Ovary (tissue), 9 donors: ENCODE data around the gene OR6K2. TPM values are rescaled to one million over a fixed set of nuclear protein-coding genes. Genes with fewer than 3 reads are reported as not detected.

Experiments used
- DNase-seq, 5 donors: peaks; one replicate each; pipeline ENCODE4 v3.0.0-alpha.2; 2019 to 2020
- H3K27ac ChIP-seq, 2 donors: fragments of 200-600 bp; one replicate each; pipeline versions ENCODE4 v1.5.1 to v1.8.0; 2019 to 2022
- H3K27me3 ChIP-seq: fragments of 200-600 bp; one replicate; pipeline ENCODE4 v1.8.0; 2022
- H3K36me3 ChIP-seq: fragments of 200-600 bp; sonication (generic); one replicate; pipeline ENCODE4 v1.5.1; 2019
- H3K4me1 ChIP-seq: one replicate; pipeline ENCODE4 v1.8.1; 2013; ENCODE audit warnings: mild to moderate bottlenecking, moderate library complexity; ENCODE audit not compliant: insufficient read depth
- H3K4me3 ChIP-seq: fragments of 200-600 bp; sonication (generic); one replicate; pipeline ENCODE4 v1.5.1; 2017
- H3K9me3 ChIP-seq, 2 donors: fragments of 200-600 bp in 1 of 2; sonication (generic) in 1 of 2; one replicate each; pipeline versions ENCODE4 v1.5.1 to v1.8.1; 2013 to 2019; ENCODE audit warnings: mild to moderate bottlenecking in 1 of 2, moderate library complexity in 1 of 2
- EP300 ChIP-seq: sonication (generic); formaldehyde crosslinking; IDR thresholded peaks from one replicate; pipeline ENCODE4 v1.6.1; 2017; ENCODE audit warnings: antibody characterized with exemption
- POLR2A ChIP-seq: fragments of 450-650 bp; IDR thresholded peaks from one replicate; pipeline ENCODE4 v1.6.1; 2017; ENCODE audit warnings: antibody characterized with exemption, mild to moderate bottlenecking, moderate library complexity
- WGBS, 3 donors: extraction: QIAGEN DNeasy Blood & Tissue Kit in 1 of 3; methylation state at CpG; one replicate each; pipeline versions ENCODE4 v1.1.5 to v1.1.7; 2013 to 2017; 5-methylcytosine and 5-hydroxymethylcytosine counted together
- intact Hi-C, 4 donors: fragments of 100-400 bp; cut with DNase I; formaldehyde crosslinking; loops; one replicate each; pipeline versions ENCODE4 v1.11.0 to v1.15.1; 2022 to 2023
- polyA plus RNA-seq, 2 donors: library from polyadenylated mRNA; stranded (reverse); fragments of 200-250 nt in 1 of 2; fragments of 350-450 nt in 1 of 2; fragmentation: Illumina TruSeq in 1 of 2; extraction: RNeasy Lipid Tissue Mini Kit (QIAGEN cat#74804) in 1 of 2; gene quantifications; one replicate each; pipeline ENCODE4 v1.2.3, GENCODE V29; 2013 to 2014
- total RNA-seq, 7 donors: library from RNA; depleted of rRNA in 2 of 7; stranded (reverse); fragments of >200 nt in 2 of 7; fragmentation: NEBNext Ultra II Directional in 3 of 7; extraction: Animal tissue kit (Norgen Biotek cat#: 25700) in 3 of 7; gene quantifications; one replicate each; pipeline versions ENCODE4 v1.1.0 to v1.2.4, GENCODE V29; 2016 to 2023
- TF ChIP-seq, protein P1 (sequence below), 3 donors: fragments of 450-650 bp in 2 of 3; fragments of 200-600 bp in 1 of 3; IDR thresholded peaks; one replicate each; pipeline versions ENCODE4 v1.5.1 to v1.8.0; 2016 to 2022; ENCODE audit warnings: antibody characterized with exemption in 3 of 3, mild to moderate bottlenecking in 1 of 3
- donor health status: DM: no; HTN: no; CAD: no; lungs with moderate emphysema.
- donor health status: DM: no; HTN: no; CAD: no.
- donor health status: Bipolar disorder and iron deficiency.
- donor health status: DM: yes; HTN: yes; CAD: no.
- donor health status: DM: no; HTN: no; CAD: no.
- donor health status: DM: yes; HTN: yes; CAD: no.

OR6K2 gene
- total and polyA plus RNA-seq, 9 donors, result not detected

GRCh38 chr1:158685085-158685484 is 15.4 kb downstream of the OR6K2 start:
- H3K36me3 ChIP-seq, result no peaks in the 10 kb centered on the region
- H3K4me1 ChIP-seq, result no peaks in the 10 kb centered on the region
- intact Hi-C loops, result no loop called here
- no peak for DNase-seq
- no peaks in the 10 kb centered on the region for H3K9me3 ChIP-seq
- H3K27ac ChIP-seq, result no peak overlapping the region
- 75 to 76% (median 76%) methylated on average over 7 of the region's 7 CpGs for WGBS, 3 donors
- TF ChIP-seq POLR2A (no peak), EP300 (no peak)
- TF ChIP-seq, protein P1, sequence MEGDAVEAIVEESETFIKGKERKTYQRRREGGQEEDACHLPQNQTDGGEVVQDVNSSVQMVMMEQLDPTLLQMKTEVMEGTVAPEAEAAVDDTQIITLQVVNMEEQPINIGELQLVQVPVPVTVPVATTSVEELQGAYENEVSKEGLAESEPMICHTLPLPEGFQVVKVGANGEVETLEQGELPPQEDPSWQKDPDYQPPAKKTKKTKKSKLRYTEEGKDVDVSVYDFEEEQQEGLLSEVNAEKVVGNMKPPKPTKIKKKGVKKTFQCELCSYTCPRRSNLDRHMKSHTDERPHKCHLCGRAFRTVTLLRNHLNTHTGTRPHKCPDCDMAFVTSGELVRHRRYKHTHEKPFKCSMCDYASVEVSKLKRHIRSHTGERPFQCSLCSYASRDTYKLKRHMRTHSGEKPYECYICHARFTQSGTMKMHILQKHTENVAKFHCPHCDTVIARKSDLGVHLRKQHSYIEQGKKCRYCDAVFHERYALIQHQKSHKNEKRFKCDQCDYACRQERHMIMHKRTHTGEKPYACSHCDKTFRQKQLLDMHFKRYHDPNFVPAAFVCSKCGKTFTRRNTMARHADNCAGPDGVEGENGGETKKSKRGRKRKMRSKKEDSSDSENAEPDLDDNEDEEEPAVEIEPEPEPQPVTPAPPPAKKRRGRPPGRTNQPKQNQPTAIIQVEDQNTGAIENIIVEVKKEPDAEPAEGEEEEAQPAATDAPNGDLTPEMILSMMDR (IDR thresholded peaks at IDR 0.05), result no peak
- no peaks in the 10 kb centered on the region for H3K27me3 ChIP-seq
- H3K4me3 ChIP-seq, result no peak overlapping the region

GRCh38 chr1:158681606-158682005 is 18.8 kb downstream of the OR6K2 start:
- 95 to 97% (median 97%) methylated on average over 2 of the region's 2 CpGs for WGBS, 3 donors
- Histone ChIP-seq H3K27me3 (no peaks in the 10 kb centered on the region), H3K9me3 (no peaks in the 10 kb centered on the region), H3K27ac (no peak overlapping the region), H3K36me3 (no peaks in the 10 kb centered on the region), H3K4me1 (no peaks in the 10 kb centered on the region), H3K4me3 (no peak overlapping the region)
- TF ChIP-seq POLR2A (no peak), EP300 (no peak)
- TF ChIP-seq, protein P1 (IDR thresholded peaks at IDR 0.05), result no peak
- intact Hi-C loops, result no loop called here
- DNase-seq, result no peak

DNA sequence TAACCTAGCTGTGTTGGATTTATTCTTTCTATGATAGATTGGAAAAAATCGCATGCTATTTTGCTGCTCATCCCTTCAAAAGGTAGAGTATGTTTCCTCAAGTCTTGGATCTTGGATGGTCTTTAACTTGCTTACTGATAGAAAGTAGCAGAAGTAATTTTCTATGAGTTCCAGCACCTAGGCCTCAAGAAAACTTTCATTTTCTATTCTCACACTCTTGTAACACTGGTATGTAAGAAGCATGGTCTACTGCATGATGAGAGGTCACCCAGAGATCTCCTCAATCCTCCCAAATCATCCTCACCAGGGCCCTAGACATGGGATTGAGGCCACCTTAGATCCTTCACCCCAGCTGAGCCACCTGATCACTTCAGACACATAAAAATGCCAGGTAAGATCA is 21.2 kb downstream of the OR6K2 start:
- intact Hi-C loops, result no loop called here
- whole genome bisulfite sequencing, 3 donors, result 94 to 100% (median 96%) methylated on average over 1 of the region's 1 CpG

DNA sequence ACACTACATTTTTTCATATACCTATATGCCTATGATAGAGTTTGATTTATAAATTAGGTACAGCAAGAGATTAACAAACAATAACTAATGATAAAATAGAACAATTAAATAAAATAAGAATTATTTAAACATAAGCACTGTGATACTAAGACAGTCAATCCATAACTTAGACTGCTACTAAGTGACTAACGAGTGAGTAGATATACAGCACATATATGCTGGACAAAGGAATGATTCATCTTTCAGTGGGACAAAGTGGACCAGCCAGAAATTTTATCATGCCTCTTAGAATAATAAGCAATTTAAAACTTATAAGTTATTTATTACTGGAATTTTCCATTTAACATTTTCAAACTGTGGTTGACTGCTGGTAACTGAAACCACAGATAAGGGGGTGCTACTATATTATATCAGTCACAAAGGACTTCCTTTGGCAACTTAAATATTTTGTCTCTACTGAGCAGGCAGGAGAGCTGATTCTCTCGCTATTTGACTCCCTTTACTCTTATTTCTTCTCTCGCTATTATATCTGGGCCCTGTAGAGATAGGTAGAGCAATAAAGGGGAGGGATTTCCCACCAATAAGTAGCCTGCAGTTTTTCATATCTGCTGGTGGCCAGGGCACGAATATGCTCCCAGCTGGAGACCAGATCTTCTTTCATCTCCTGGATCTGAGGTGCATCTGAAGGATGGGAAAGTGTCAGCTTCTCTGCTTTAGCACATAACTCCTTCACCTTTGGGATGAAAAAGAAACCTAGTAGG is 24.7 kb downstream of the OR6K2 start:
- WGBS, 3 donors, result 23 to 38% (median 30%) methylated on average over 4 of the region's 4 CpGs
- Histone ChIP-seq H3K4me3 (no peak overlapping the region), H3K9me3 (no peaks in the 10 kb centered on the region), H3K27ac (no peak overlapping the region), H3K36me3 (no peaks in the 10 kb centered on the region), H3K27me3 (no peaks in the 10 kb centered on the region), H3K4me1 (no peaks in the 10 kb centered on the region)
- TF ChIP-seq EP300 (no peak), POLR2A (no peak)
- TF ChIP-seq, protein P1 (IDR thresholded peaks at IDR 0.05), result no peak
- intact Hi-C loops, result no loop called here
- no peak for DNase-seq

More for the DNA sequence above, 21.2 kb downstream of the OR6K2 start:
- no peaks in the 10 kb centered on the region for H3K9me3 ChIP-seq
- no peak for TF ChIP-seq POLR2A
- TF ChIP-seq, protein P1 (IDR thresholded peaks at IDR 0.05), result no peak
- no peak for TF ChIP-seq EP300
- H3K4me1 ChIP-seq, result no peaks in the 10 kb centered on the region
- no peak overlapping the region for H3K27ac ChIP-seq
- no peak overlapping the region for H3K4me3 ChIP-seq
- H3K27me3 ChIP-seq, result no peaks in the 10 kb centered on the region
- DNase-seq, result no peak
- H3K36me3 ChIP-seq, result no peaks in the 10 kb centered on the region
